Vagina (tissue), 2 donors: Measurements from ENCODE around the gene TGFA.

Experiments
- POLR2A ChIP-seq, 2 donors: fragments of 450-650 bp; IDR thresholded peaks; one replicate each; pipeline ENCODE4 v1.6.1; 2017; ENCODE audit warnings: antibody characterized with exemption in 2 of 2, mild to moderate bottlenecking in 2 of 2, moderate library complexity in 2 of 2
- TF ChIP-seq, protein P1 (sequence below), 3 experiments: fragments of 450-650 bp in 2 of 3; fragments of 200-600 bp in 1 of 3; sonication (generic) in 1 of 3; IDR thresholded peaks; one replicate each; pipeline ENCODE4 v1.5.1; 2017 to 2019; ENCODE audit warnings: antibody characterized with exemption in 3 of 3, mild to moderate bottlenecking in 2 of 3, moderate library complexity in 2 of 3

DNA sequence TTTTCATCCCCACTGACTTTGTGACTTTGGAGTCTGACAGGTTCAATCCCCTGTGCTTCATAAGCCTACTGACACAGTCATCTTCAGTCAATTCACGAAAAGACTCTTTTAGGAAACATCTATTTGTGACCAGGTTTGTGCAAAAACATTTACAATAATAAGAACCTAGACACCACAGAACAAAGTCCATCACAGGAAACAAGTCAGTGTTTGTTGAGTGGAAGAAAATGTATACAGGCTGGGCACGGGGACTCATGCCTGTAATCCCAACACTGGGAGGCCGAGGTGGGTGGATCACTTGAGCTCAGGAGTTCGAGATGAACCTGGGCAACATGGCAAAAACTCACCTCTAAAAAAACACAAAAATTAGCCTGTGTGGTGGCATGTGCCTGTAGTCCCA is 49.7 kb downstream of the TGFA start:
- TF ChIP-seq, protein P1, sequence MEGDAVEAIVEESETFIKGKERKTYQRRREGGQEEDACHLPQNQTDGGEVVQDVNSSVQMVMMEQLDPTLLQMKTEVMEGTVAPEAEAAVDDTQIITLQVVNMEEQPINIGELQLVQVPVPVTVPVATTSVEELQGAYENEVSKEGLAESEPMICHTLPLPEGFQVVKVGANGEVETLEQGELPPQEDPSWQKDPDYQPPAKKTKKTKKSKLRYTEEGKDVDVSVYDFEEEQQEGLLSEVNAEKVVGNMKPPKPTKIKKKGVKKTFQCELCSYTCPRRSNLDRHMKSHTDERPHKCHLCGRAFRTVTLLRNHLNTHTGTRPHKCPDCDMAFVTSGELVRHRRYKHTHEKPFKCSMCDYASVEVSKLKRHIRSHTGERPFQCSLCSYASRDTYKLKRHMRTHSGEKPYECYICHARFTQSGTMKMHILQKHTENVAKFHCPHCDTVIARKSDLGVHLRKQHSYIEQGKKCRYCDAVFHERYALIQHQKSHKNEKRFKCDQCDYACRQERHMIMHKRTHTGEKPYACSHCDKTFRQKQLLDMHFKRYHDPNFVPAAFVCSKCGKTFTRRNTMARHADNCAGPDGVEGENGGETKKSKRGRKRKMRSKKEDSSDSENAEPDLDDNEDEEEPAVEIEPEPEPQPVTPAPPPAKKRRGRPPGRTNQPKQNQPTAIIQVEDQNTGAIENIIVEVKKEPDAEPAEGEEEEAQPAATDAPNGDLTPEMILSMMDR (IDR thresholded peaks at IDR 0.05): no peak
- no peak for TF ChIP-seq POLR2A (IDR thresholded peaks at IDR 0.05)
